ENCODE data around the gene CDK2AP2. TPM values are rescaled to one million over a fixed set of nuclear protein-coding genes. Genes with fewer than 3 reads are reported as not detected.

The CDK2AP2 gene
- polyA plus RNA-seq, 3 donors = 47.8 to 80.2 (median 78.5) TPM

DNA sequence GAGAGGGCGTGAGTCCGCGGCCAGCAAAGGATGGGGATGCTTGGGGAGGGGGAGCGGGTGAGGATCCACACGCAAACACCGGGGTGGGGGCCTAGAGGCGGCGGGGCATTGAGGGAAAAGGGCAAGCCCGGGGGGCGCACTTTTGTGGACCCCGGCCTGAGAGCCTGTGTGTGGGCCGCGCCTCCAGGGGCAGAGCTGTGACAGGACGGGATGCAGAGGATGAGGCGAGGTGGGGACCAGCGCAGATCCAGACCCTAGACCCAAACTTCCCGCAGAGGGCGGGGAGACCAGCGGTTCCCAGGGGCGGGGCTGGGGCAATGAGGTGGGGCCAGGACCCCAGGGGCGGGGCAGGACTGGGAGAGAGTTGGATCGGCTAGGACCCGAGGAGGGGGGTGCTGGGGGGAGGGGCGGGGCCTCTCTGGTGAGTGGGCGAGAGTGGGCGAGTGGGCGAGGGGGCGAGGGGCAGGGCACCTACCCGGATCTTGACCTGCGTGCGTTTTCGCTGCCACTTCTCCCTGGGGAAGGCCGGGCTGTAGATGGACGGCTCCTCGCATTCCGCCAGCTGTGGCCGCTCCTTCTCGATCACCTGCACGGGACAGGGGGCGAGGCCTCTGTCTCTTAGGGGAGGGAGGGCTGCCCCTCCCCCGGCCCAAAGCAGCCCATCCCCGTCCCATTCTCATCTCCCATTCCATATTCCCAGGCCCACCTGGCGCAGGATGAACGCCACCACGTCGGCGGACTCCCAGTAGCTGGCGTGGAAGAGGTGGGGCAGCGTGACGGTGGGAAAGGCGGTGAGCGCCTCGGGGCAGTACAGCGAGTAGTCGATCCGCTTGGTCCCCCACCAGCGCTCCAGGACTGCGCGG is 13.4 kb downstream of the CDK2AP2 start:
- TF ChIP-seq, protein P1, sequence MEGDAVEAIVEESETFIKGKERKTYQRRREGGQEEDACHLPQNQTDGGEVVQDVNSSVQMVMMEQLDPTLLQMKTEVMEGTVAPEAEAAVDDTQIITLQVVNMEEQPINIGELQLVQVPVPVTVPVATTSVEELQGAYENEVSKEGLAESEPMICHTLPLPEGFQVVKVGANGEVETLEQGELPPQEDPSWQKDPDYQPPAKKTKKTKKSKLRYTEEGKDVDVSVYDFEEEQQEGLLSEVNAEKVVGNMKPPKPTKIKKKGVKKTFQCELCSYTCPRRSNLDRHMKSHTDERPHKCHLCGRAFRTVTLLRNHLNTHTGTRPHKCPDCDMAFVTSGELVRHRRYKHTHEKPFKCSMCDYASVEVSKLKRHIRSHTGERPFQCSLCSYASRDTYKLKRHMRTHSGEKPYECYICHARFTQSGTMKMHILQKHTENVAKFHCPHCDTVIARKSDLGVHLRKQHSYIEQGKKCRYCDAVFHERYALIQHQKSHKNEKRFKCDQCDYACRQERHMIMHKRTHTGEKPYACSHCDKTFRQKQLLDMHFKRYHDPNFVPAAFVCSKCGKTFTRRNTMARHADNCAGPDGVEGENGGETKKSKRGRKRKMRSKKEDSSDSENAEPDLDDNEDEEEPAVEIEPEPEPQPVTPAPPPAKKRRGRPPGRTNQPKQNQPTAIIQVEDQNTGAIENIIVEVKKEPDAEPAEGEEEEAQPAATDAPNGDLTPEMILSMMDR (IDR thresholded peaks at IDR 0.05) = no peak

DNA sequence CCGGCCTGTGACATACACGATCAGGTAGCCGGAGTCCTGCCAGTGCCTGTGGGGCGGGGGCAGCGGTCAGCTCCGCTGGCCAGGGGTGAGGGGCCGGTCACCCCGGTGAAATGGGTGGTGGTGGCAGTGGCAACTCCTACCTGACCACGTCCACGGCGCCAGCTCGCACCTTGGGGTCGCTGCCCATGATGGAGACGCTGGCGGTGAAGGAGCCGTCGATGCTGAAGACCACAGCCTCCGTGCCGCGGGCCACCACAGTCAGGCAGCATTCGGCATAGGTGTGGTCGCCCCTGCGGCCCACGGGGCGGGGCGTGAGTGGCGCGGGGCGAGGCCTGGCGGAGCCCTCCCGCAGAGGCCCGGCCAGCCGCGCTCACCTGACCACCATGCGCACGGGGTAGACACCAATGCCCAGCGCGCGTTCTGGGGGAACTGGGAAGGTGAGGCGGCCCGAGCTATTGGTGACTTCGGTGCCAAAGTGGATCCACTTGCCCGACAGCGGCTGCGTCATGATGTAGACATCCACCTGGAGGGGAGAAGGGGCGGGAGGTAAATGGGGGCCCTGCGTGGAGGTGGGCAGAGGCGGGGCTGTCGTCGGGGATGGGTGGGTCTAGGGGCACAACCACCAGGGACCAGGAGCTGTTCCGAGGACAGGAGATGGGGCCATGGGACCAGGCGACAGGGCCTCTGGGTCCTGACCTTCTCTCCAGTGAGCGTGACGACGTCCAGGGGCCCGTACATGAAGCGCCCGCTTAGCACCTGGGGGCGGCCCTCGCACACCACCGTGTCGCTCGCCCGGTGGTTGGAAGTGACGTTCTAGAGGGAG is 14.2 kb downstream of the CDK2AP2 start:
- no peaks in the 10 kb centered on the region for H3K27me3 Mint-ChIP-seq (ENCODE audit: low read depth in 3 of 3)
- no peak overlapping the region for H3K9ac ChIP-seq (ENCODE audit: insufficient read depth, low read length, poor library complexity, severe bottlenecking)
- H3K27ac ChIP-seq (ENCODE audit: low read depth in 1 of 2, low read length in 2 of 2) = no peak overlapping the region
- peaks cover 6% of the 10 kb centered on the region for H3K79me2 ChIP-seq (ENCODE audit: insufficient read depth, low read length)
- TF ChIP-seq, protein P1 (IDR thresholded peaks at IDR 0.05) = no peak
- peaks cover 92% of the 10 kb centered on the region for H4K20me1 ChIP-seq (ENCODE audit: insufficient read depth, low read length)
- H3K4me1 Mint-ChIP-seq = no peaks in the 10 kb centered on the region
- 96% methylated on average over 51 of the region's 65 CpGs for WGBS (ENCODE audit: insufficient coverage)
- intact Hi-C loops (cut with micrococcal nuclease) = no loop called here
- no peaks in the 10 kb centered on the region for H3K9me3 ChIP-seq (replicated peaks in 1 of 2; ENCODE audit: control insufficient read depth in 1 of 2, insufficient read depth in 1 of 2, low read length in 2 of 2)
- no peaks in the 10 kb centered on the region for H3K4me1 ChIP-seq (ENCODE audit: control insufficient read depth in 1 of 2, insufficient read depth in 2 of 2, low read length in 2 of 2)
- H3K27me3 ChIP-seq (ENCODE audit: control insufficient read depth in 2 of 2, insufficient read depth in 2 of 2, low read length in 2 of 2) = no peaks in the 10 kb centered on the region
- H3K9me3 Mint-ChIP-seq = no peaks in the 10 kb centered on the region
- no peak overlapping the region for H3K27ac Mint-ChIP-seq
- H3K4me3 ChIP-seq (replicated peaks in 1 of 3; ENCODE audit: low read depth in 2 of 3, low read length in 3 of 3) = no peak overlapping the region
- peaks cover 64 to 96% of the 10 kb centered on the region in 2 donors for H3K36me3 Mint-ChIP-seq
- peaks cover 94 to 100% of the 10 kb centered on the region in 2 donors for H3K36me3 ChIP-seq (replicated peaks in 1 of 2; ENCODE audit: control insufficient read depth in 1 of 2, insufficient read depth in 2 of 2, low read length in 2 of 2)
- no peak overlapping the region for H3K4me3 Mint-ChIP-seq
- no peak overlapping the region for H3K4me2 ChIP-seq (replicated peaks; ENCODE audit: extremely low read depth, low read length, poor library complexity, severe bottlenecking)
- no peak for DNase-seq
- H2AFZ ChIP-seq (ENCODE audit: insufficient read depth, low read depth, low read length, poor library complexity, severe bottlenecking) = no peak overlapping the region

More for the DNA sequence above, 13.4 kb downstream of the CDK2AP2 start:
- Histone ChIP-seq H3K9me3 (replicated peaks in 1 of 2; ENCODE audit: control insufficient read depth in 1 of 2, insufficient read depth in 1 of 2, low read length in 2 of 2) (no peaks in the 10 kb centered on the region), H3K36me3 (replicated peaks in 1 of 2; ENCODE audit: control insufficient read depth in 1 of 2, insufficient read depth in 2 of 2, low read length in 2 of 2) (peaks cover 91 to 100% of the 10 kb centered on the region in 2 donors), H3K4me2 (replicated peaks; ENCODE audit: extremely low read depth, low read length, poor library complexity, severe bottlenecking) (no peak overlapping the region), H3K9ac (ENCODE audit: insufficient read depth, low read length, poor library complexity, severe bottlenecking) (no peak overlapping the region), H3K27ac (ENCODE audit: low read depth in 1 of 2, low read length in 2 of 2) (no peak overlapping the region), H3K79me2 (ENCODE audit: insufficient read depth, low read length) (peaks cover 6% of the 10 kb centered on the region), H3K4me1 (ENCODE audit: control insufficient read depth in 1 of 2, insufficient read depth in 2 of 2, low read length in 2 of 2) (no peaks in the 10 kb centered on the region), H2AFZ (ENCODE audit: insufficient read depth, low read depth, low read length, poor library complexity, severe bottlenecking) (no peak overlapping the region), H4K20me1 (ENCODE audit: insufficient read depth, low read length) (peaks cover 90% of the 10 kb centered on the region), H3K4me3 (replicated peaks in 1 of 3; ENCODE audit: low read depth in 2 of 3, low read length in 3 of 3) (no peak overlapping the region), H3K27me3 (ENCODE audit: control insufficient read depth in 2 of 2, insufficient read depth in 2 of 2, low read length in 2 of 2) (no peaks in the 10 kb centered on the region)
- H3K9me3 Mint-ChIP-seq = no peaks in the 10 kb centered on the region
- no peak for DNase-seq
- no peaks in the 10 kb centered on the region for H3K4me1 Mint-ChIP-seq
- intact Hi-C loops (cut with micrococcal nuclease) = no loop called here
- H3K4me3 Mint-ChIP-seq = no peak overlapping the region
- H3K27ac Mint-ChIP-seq = no peak overlapping the region
- H3K36me3 Mint-ChIP-seq = peaks cover 64 to 96% of the 10 kb centered on the region in 2 donors
- H3K27me3 Mint-ChIP-seq (ENCODE audit: low read depth in 3 of 3) = no peaks in the 10 kb centered on the region
- WGBS (ENCODE audit: insufficient coverage) = 97% methylated on average over 40 of the region's 59 CpGs

Data from CD14-positive monocyte (primary cell).